Mucosa of stomach (tissue), 1 donor: Measurements from ENCODE around the gene CAV2.

ENCODE experiments used
- H3K27me3 ChIP-seq: one replicate; pipeline ENCODE4 v1.7.0; 2013; ENCODE audit warnings: mild to moderate bottlenecking, low read length; ENCODE audit not compliant: control insufficient read depth, insufficient read depth
- H3K36me3 ChIP-seq: one replicate; pipeline ENCODE4 v1.7.0; 2013; ENCODE audit warnings: low read length; ENCODE audit not compliant: control insufficient read depth, insufficient read depth
- H3K4me1 ChIP-seq: one replicate; pipeline ENCODE4 v1.7.0; 2013; ENCODE audit warnings: mild to moderate bottlenecking, low read length; ENCODE audit not compliant: control insufficient read depth, insufficient read depth
- H3K4me3 ChIP-seq: one replicate; pipeline ENCODE4 v1.7.0; 2013; ENCODE audit warnings: low read length
- H3K9ac ChIP-seq: one replicate; pipeline ENCODE4 v1.7.0; 2013; ENCODE audit warnings: mild to moderate bottlenecking, low read length, moderate library complexity
- H3K9me3 ChIP-seq: one replicate; pipeline ENCODE4 v1.7.0; 2013; ENCODE audit warnings: mild to moderate bottlenecking, low read length, moderate library complexity; ENCODE audit not compliant: control insufficient read depth
- donor health status: Pancreatic carcinoma.

The CAV2 gene

DNA sequence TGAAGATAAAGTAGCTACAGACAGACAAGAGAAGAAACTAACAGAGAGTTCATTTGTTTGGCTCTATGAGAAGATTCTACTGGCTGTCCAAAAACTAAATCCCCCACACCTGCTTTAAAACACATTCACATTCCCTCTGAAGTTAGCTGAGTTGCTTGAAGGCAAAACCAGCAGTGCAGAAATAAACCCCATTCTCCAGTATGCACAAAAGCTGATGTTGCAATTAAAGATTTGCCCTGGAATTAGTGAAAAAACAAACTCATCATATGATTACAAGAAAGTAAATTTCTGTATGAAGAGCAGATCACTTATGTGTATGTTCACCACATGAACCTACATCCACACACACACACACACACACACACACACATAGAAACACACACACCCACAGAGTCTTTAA lies 16.0 kb downstream of the CAV2 start:
- H3K4me1 ChIP-seq: no peaks in the 10 kb centered on the region

GRCh38 chr7:116516324-116516723 lies 16.8 kb downstream of the CAV2 start:
- no peaks in the 10 kb centered on the region for H3K9me3 ChIP-seq
- no peak overlapping the region for H3K9ac ChIP-seq
- H3K4me3 ChIP-seq: no peak overlapping the region
- no peaks in the 10 kb centered on the region for H3K36me3 ChIP-seq
- peaks cover 11% of the 10 kb centered on the region for H3K27me3 ChIP-seq
- H3K4me1 ChIP-seq: no peaks in the 10 kb centered on the region

More for the DNA sequence above, 16.0 kb downstream of the CAV2 start:
- Histone ChIP-seq H3K4me3 (no peak overlapping the region), H3K9ac (no peak overlapping the region), H3K27me3 (peaks cover 11% of the 10 kb centered on the region), H3K9me3 (no peaks in the 10 kb centered on the region), H3K36me3 (no peaks in the 10 kb centered on the region)

DNA sequence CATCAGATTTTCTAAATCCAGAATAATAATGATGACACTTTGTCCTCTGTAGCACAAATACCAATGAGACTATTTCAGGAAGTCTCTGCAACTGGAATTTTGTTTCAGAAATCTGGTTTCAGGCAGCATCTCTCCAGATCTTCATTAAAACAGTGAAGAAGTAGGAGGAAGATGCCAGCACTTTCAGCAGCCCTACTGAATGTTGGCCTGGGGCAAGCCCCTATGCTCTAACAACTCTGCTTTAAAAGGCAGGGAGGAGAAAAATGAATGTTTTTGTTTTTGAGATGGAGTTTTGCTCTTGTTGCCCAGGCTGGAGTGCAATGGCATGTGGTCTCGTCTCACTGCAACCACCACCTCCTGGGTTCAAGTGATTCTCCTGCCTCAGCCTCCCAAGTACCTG lies 18.1 kb downstream of the CAV2 start:
- Histone ChIP-seq H3K4me3 (no peak overlapping the region), H3K36me3 (no peaks in the 10 kb centered on the region), H3K9ac (no peak overlapping the region), H3K27me3 (peaks cover 9% of the 10 kb centered on the region), H3K9me3 (no peaks in the 10 kb centered on the region), H3K4me1 (no peaks in the 10 kb centered on the region)

DNA sequence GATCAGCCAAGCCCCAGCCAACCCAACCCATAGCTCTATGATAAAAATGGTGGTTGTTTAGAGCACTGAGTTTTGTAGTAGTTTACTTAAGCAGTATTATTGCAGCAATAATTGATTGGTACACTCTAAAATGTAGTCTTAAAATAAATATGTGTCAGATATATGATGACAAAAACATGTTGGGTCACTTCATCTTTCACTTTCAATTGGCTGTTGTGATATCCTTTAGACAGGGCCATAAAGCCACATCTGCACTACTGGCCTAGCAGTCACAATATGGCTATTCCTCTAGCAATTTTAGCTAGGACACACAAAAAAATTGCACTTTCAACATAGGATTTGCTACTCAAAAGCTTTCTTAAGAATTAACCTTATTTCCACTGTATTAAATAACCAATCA lies 19.4 kb downstream of the CAV2 start:
- no peaks in the 10 kb centered on the region for H3K36me3 ChIP-seq
- no peak overlapping the region for H3K4me3 ChIP-seq
- no peaks in the 10 kb centered on the region for H3K9me3 ChIP-seq
- no peak overlapping the region for H3K9ac ChIP-seq
- H3K4me1 ChIP-seq: no peaks in the 10 kb centered on the region
- H3K27me3 ChIP-seq: peaks cover 6% of the 10 kb centered on the region

GRCh38 chr7:116521046-116521664 lies 21.6 kb downstream of the CAV2 start:
- Histone ChIP-seq H3K9ac (no peak overlapping the region), H3K9me3 (no peaks in the 10 kb centered on the region), H3K27me3 (peaks cover 17% of the 10 kb centered on the region), H3K4me3 (no peak overlapping the region), H3K4me1 (peaks cover 11% of the 10 kb centered on the region), H3K36me3 (no peaks in the 10 kb centered on the region)

GRCh38 chr7:116522247-116522646 lies 22.7 kb downstream of the CAV2 start:
- no peak overlapping the region for H3K4me3 ChIP-seq
- H3K4me1 ChIP-seq: peaks cover 11% of the 10 kb centered on the region
- H3K9me3 ChIP-seq: no peaks in the 10 kb centered on the region
- no peak overlapping the region for H3K9ac ChIP-seq
- peaks cover 28% of the 10 kb centered on the region for H3K27me3 ChIP-seq
- no peaks in the 10 kb centered on the region for H3K36me3 ChIP-seq

DNA sequence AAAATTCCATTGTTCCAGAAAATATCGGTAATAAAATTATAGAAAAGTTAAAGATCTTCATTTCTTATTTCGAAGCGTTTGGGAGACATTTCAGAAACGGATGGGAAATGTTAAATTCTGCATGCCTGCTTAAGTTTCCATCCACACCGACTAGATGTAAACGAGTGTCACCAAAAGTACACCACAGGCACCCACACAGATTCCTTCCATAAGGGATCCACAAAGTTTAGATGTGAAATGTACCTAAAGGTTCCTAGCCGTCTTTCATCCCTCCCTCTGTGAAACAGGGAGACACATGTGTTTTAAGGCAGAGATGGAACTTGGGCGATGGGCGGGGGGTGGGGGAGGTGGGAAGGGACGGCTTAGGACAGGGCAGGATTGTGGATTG lies 24.7 kb downstream of the CAV2 start:
- H3K4me1 ChIP-seq: peaks cover 11% of the 10 kb centered on the region
- no peaks in the 10 kb centered on the region for H3K36me3 ChIP-seq
- no peak overlapping the region for H3K4me3 ChIP-seq
- H3K27me3 ChIP-seq: peaks cover 38% of the 10 kb centered on the region
- no peak overlapping the region for H3K9ac ChIP-seq
- no peaks in the 10 kb centered on the region for H3K9me3 ChIP-seq

DNA sequence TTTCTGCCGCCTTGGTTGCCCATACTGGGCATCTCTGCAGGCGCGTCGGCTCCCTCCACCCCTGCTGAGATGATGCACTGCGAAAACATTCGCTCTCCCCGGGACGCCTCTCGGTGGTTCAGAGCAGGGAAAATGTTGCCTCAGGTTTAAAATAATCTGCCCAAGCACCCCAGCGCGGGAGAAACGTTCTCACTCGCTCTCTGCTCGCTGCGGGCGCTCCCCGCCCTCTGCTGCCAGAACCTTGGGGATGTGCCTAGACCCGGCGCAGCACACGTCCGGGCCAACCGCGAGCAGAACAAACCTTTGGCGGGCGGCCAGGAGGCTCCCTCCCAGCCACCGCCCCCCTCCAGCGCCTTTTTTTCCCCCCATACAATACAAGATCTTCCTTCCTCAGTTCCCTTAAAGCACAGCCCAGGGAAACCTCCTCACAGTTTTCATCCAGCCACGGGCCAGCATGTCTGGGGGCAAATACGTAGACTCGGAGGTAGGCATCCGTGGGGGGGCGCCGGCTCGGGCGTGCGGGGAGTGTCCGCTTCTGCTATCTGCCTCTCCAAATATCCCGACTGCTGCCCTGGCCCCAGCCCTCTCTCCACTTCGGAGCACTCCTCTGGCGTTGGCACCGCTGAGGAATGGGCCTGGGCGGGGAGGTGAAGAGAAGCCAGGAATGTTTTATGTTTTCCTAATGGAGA lies 25.2 kb downstream of the CAV2 start, which contains the start of gene CAV1:
Gene CAV1, plus strand, starts transcription at position 428 of the 689 bp plus-strand sequence. Its CDS starts 27 bp downstream, at position 455.
- Histone ChIP-seq H3K36me3 (no peaks in the 10 kb centered on the region), H3K4me3 (peak within 1 kb of the TSS; percentile 68), H3K4me1 (peaks cover 11% of the 10 kb centered on the region), H3K9me3 (no peaks in the 10 kb centered on the region), H3K27me3 (peaks cover 38% of the 10 kb centered on the region), H3K9ac (peak within 1 kb of the TSS; percentile 74)

DNA sequence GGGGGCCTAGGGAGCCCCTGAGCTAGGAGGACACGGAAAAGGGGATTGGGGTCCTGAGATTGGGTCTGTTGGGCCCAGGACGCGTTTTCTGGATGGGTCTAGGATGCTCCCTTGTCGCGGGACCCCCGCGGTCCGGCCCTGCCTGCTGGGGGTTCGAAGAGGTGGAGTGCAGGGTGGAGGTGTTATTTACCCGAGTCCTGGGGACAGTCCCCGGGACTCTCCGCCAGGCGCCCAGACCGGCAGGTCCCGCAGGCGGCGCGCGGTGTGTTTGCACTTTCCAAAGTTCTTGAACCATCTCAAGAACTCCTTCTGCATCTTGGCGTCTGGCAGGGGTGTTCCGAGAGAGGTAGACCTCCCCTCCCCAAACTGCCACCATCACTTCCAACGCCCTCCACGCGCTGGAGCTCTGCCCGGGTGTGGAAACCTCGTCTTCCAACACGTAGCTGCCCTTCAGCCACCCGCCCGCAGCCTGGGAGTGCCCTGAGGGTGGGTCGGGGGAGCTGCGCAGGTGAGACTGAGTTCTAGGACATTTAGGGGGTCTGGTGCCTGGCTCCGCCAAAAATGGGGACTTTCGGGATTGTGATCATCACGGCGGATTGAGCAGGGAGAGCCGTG lies 25.9 kb downstream of the CAV2 start:
- Histone ChIP-seq H3K4me3 (peak overlapping the region; percentile 68), H3K9ac (peak overlapping the region; percentile 74), H3K4me1 (peaks cover 11% of the 10 kb centered on the region), H3K36me3 (no peaks in the 10 kb centered on the region), H3K27me3 (peaks cover 38% of the 10 kb centered on the region), H3K9me3 (no peaks in the 10 kb centered on the region)

- Histone ChIP-seq H3K36me3 (no peaks in the 10 kb centered on the region), H3K9ac (peak overlapping the region; percentile 74), H3K9me3 (no peaks in the 10 kb centered on the region), H3K27me3 (peaks cover 38% of the 10 kb centered on the region), H3K4me3 (peak overlapping the region; percentile 68), H3K4me1 (peaks cover 11% of the 10 kb centered on the region)
Measured at GRCh38 chr7:116525913-116526861, 26.6 kb downstream of the CAV2 start.

- Histone ChIP-seq H3K4me3 (no peak overlapping the region), H3K9ac (no peak overlapping the region), H3K27me3 (peaks cover 38% of the 10 kb centered on the region), H3K4me1 (peaks cover 11% of the 10 kb centered on the region), H3K36me3 (no peaks in the 10 kb centered on the region), H3K9me3 (no peaks in the 10 kb centered on the region)
Measured at GRCh38 chr7:116526897-116527296, 27.4 kb downstream of the CAV2 start.
